Measurements from ENCODE around the gene CLCN3.
"Not testable (repeated sequence)": the region's sequence is repeated elsewhere in the genome, so short reads cannot be mapped to it uniquely, and the experiment has no call there.

CLCN3 gene

GRCh38 chr4:169619958-169620879, at the start of gene CLCN3:
CLCN3 (plus strand) TSS chr4:169620578; CDS start chr4:169635929, 15,351 bp downstream.
- DNase-seq (ENCODE audit: low read depth, low spot score), result peak; percentile 92

- DNase-seq (ENCODE audit: low read depth, low spot score), result not testable (repeated sequence)
Measured at GRCh38 chr4:169571012-169571411, 49.4 kb upstream of the CLCN3 start.

- DNase-seq (ENCODE audit: low read depth, low spot score), result no peak
Measured at GRCh38 chr4:169571435-169571834, 48.9 kb upstream of the CLCN3 start.

GRCh38 chr4:169573889-169574288, 46.5 kb upstream of the CLCN3 start:
- DNase-seq (ENCODE audit: low read depth, low spot score), result no peak

GRCh38 chr4:169582203-169582602, 38.2 kb upstream of the CLCN3 start:
- DNase-seq (ENCODE audit: low read depth, low spot score), result no peak

GRCh38 chr4:169582706-169583105, 37.7 kb upstream of the CLCN3 start:
- no peak for DNase-seq (ENCODE audit: low read depth, low spot score)

- DNase-seq (ENCODE audit: low read depth, low spot score), result peak; percentile 21
Measured at GRCh38 chr4:169583563-169583962, 36.8 kb upstream of the CLCN3 start.

DNA sequence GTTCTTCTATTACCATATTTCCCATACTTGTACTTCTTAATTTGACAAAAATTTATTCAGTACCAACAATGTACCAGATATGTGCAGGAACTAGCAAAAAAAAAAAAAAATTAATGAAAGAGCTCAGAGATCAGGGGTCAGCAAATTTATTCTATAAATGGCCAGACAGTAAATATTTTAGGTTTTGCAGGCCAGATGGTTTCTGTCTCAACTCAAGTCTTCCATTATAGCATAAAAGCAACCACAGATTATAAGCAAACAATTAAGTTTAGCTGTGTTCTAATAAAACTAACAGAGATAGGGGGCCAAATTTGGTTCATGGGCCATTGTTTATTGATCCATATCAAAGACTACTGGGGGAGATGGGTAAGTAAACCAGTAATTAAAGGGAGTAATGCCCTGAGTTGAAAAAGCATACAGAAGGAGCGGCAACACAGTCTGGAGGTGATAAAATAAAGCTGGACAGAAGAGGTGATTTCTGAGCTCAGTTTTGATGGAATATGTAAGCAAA, 27.3 kb upstream of the CLCN3 start:
- no peak for DNase-seq (ENCODE audit: low read depth, low spot score)

DNA sequence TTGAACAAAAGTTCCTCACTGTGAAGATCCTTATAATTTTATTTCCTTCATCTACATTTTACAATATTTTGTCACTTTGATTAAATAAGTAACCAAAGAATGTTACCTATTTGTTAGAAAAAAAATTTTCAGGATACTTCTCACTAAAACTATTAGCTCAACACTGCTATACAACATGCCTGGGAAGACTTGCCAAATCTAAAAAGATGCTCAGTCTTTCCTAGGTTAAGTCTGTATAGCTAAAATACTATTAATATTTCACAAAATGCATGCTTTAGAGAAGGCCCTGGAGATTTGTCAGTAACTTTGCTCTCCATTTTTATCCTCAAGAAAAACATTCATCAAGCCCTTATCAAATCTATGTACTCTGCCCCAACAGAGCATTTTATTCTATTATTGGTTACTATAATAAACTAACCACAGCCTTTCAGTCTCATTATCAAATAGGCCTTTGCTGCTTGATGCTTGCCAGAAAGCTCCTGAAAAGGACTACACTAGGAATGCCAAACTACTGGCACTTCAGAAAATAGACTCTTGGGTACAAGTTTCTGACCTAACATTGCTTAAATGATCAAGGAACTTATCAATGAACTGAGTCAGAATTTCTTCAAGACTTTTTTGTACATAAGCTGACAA, 25.7 kb upstream of the CLCN3 start:
- no peak for DNase-seq (ENCODE audit: low read depth, low spot score)

- no peak for DNase-seq (ENCODE audit: low read depth, low spot score)
Measured at GRCh38 chr4:169601016-169601771, 19.2 kb upstream of the CLCN3 start.

GRCh38 chr4:169603312-169603711, 17.1 kb upstream of the CLCN3 start:
- DNase-seq (ENCODE audit: low read depth, low spot score), result no peak

- no peak for DNase-seq (ENCODE audit: low read depth, low spot score)
Measured at GRCh38 chr4:169604131-169604900, 16.1 kb upstream of the CLCN3 start.

GRCh38 chr4:169604903-169605331, 15.5 kb upstream of the CLCN3 start:
- DNase-seq (ENCODE audit: low read depth, low spot score), result no peak

- DNase-seq (ENCODE audit: low read depth, low spot score), result no peak
Measured at GRCh38 chr4:169611157-169611556, 9.2 kb upstream of the CLCN3 start.

DNA sequence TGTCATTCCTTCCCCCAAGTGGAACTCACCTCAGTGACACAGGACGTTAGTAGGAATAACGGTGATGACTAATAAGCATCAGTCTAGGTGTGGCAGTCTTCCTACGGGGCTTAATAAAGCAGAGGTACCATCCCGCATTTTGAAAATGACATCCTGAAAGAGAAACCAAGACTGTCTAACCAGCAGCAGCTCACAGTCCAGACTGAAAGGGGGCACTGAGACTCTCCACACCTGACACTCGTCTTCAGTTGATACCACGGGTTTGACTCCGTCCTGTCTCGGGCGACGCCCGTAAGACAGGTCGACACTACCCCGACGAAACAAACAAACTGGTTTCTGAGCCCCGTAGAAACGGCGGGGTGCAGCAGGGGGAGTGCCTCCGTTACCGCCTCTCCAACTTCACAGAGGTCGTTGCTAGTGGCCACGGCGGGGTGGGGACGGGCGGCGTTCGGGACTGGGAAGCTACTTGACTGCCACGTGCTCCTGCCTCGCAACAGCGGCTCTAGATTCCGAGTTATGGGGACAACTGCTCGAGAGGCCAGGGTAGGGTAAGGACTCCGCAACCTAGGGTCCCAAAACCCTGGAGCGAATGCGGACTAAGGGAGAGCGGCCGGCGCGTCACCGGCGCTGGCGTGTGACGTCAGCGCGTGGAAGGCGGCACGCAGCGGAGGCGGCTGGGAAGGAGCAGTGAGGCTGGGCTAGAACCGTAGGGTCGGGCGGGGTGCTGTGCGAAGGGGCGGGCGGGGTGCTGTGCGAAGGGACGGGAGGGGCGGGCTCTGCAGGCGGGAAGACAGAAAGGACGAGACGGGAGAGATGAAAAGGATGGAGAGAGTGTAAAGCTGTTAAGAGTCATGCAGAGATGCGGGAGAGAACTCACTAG, 8.1 kb upstream of the CLCN3 start, which contains the start of gene NEK1:
Gene NEK1, minus strand, starts transcription at position 593 of the 880 bp plus-strand sequence. CDS start 9,953 bp downstream, outside the sequence.
- DNase-seq (ENCODE audit: low read depth, low spot score), result peak; percentile 69

DNA sequence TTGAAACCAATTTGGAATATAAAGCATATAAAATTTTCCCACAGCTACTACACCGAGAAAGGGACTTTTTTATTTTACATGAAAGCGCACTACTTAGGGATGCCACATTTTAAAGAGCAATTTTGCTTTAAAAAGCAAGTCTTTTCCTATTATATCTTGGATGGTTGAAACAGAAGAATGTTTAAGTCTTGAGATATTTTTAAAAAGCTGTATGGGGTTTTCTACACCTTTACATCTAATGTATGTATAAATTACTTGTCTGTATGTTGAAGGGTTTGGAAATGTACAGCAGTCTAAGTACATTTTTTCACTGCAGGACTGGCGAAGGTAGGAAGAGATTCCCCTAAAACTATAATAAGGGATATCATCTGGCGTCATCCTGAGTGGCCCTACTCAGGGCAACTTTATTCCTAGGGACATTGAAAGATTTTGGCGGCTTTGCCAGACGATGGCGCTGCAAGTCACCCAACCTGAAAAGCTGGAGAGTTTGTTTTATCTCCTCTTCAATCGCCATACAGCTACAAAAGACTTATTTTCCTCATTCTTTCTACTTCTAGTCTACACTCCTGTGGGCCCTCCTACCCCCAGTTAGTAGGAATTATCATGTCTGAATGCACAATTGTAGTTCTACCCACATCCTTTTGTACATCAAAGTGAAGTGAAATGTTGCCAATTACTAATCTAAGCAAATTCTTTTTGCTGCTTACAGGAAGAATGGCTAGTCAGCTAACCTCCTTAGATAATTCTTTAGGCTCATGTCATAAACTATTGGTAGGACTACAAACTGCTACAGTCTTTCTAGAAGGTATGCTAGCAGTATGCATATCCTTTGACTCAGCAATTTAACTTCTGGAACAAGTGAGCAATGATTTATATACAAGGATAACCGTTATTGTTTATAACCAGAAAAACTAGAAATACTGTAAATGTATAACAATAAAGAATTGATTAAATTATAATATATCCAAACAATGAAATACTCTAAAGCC, 7.2 kb upstream of the CLCN3 start:
- no peak for DNase-seq (ENCODE audit: low read depth, low spot score)

DNA sequence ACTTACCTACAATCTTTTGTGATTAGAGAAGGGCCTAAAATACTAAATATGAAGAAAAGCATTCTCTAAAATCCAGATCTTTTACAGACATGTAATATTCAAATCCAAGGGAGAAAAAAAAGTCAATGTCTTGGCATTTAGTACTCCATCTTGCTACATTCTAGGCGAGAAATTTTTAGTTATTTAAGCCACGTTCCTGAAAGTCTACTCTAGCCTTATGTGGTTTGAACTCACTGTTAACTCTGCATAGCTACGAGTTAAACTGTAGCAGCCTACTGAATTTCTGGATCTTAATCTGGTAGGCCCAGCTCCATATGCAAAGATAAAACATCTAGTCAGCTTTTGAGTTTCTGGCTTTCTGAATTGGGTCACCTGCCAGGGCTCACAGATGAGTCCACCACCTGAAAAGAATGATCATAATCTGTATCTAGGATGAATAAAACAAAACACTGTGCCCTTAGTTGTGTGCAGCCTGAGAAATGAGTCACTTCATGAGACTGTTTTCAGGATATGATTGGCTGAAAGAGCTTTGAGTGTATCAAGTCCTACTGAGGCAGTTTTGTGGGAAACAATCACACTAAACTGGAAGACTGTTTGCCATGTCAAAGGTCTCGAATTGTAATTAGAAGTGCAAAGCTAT, 4.8 kb upstream of the CLCN3 start:
- no peak for DNase-seq (ENCODE audit: low read depth, low spot score)

DNA sequence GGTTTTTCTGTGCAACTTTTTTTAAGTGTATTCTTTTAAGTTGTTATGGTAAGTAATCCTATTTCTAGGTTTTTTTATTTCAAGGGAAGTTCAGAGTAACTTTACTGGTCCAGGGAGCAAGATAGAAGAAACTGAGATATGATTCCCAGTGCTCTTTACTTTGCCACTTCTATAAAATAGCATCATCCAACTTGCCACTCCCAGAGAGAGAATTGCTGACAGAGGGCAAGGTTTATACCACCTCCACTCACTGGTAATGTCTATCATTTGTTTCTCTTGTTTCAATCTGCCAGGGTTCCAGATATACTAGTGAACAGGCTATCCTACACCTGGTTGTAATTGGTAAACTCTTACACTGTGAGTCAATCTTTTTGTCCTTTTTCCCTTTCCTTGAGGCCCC, 3.5 kb upstream of the CLCN3 start:
- DNase-seq (ENCODE audit: low read depth, low spot score), result no peak
